Activated T-helper 1 cell treated with anti-CD3 and anti-CD28 coated beads, Interleukin-12 subunit alpha, Interleukin-12 subunit beta, Interleukin-2, Interleukin-4 antibody, amounts not matched to agents 30 ng/mL and 10 ng/mL and 1 ng/mL, durations not matched to agents 14 hours and 24 hours and 36 hours (primary cell): ENCODE results near the gene DCAF6. TPM values are rescaled to one million over a fixed set of nuclear protein-coding genes. Genes with fewer than 3 reads are reported as not detected.

Experiments
- DNase-seq: peaks from one replicate; pipeline ENCODE4 v3.0.0; 2021; ENCODE audit warnings: low spot score
- H3K27ac Mint-ChIP-seq: one replicate; pipeline ENCODE4 v1.8.0; 2021; ENCODE audit warnings: mild to moderate bottlenecking, mixed read lengths
- H3K27me3 Mint-ChIP-seq: one replicate; pipeline ENCODE4 v1.8.0; 2022; ENCODE audit warnings: mild to moderate bottlenecking, moderate library complexity, mixed read lengths; ENCODE audit not compliant: insufficient read depth
- H3K36me3 Mint-ChIP-seq: one replicate; pipeline ENCODE4 v1.8.0; 2021; ENCODE audit warnings: low read depth, mixed read lengths
- H3K4me1 Mint-ChIP-seq: one replicate; pipeline ENCODE4 v1.8.0; 2021; ENCODE audit warnings: low read depth, mixed read lengths
- H3K4me3 Mint-ChIP-seq: one replicate; pipeline ENCODE4 v1.8.0; 2021; ENCODE audit warnings: mild to moderate bottlenecking, moderate library complexity, mixed read lengths
- H3K9me3 Mint-ChIP-seq: one replicate; pipeline ENCODE4 v1.8.0; 2021; ENCODE audit warnings: mixed read lengths
- intact Hi-C: fragments of 100-400 bp; cut with micrococcal nuclease; formaldehyde crosslinking; loops from one replicate; pipeline ENCODE4 v1.15.1; 2024
- total RNA-seq: library from RNA; stranded (reverse); gene quantifications from 2 replicates; pipeline ENCODE4 v1.2.3, GENCODE V29; 2022

The DCAF6 gene
- total RNA-seq, 1 donor from 2014 or later = 20.9 TPM

- no peak overlapping the region for H3K27ac Mint-ChIP-seq
- H3K36me3 Mint-ChIP-seq = no peaks in the 10 kb centered on the region
- no peaks in the 10 kb centered on the region for H3K9me3 Mint-ChIP-seq
- intact Hi-C loops = loop anchor here (10.0 kb wide), 1 partner anchor 192 kb away; no protein-coding TSS in a partner anchor
- no peak overlapping the region for H3K4me3 Mint-ChIP-seq
- H3K27me3 Mint-ChIP-seq = peaks cover 8% of the 10 kb centered on the region
- H3K4me1 Mint-ChIP-seq = peaks cover 13% of the 10 kb centered on the region
- no peak for DNase-seq
Measured at GRCh38 chr1:168086438-168086837, 150.0 kb downstream of the DCAF6 start.

- Mint-ChIP-seq H3K27me3 (peaks cover 10% of the 10 kb centered on the region), H3K27ac (no peak overlapping the region), H3K36me3 (no peaks in the 10 kb centered on the region), H3K4me1 (peaks cover 6% of the 10 kb centered on the region), H3K9me3 (no peaks in the 10 kb centered on the region), H3K4me3 (no peak overlapping the region)
- intact Hi-C loops = loop anchor here (10.0 kb wide), 1 partner anchor 193 kb away; no protein-coding TSS in a partner anchor
- DNase-seq = no peak
Measured at GRCh38 chr1:168087696-168088095, 151.2 kb downstream of the DCAF6 start.

- no peak for DNase-seq
- Mint-ChIP-seq H3K27me3 (peaks cover 10% of the 10 kb centered on the region), H3K4me1 (peaks cover 6% of the 10 kb centered on the region), H3K36me3 (no peaks in the 10 kb centered on the region), H3K27ac (no peak overlapping the region), H3K4me3 (no peak overlapping the region), H3K9me3 (no peaks in the 10 kb centered on the region)
- intact Hi-C loops = loop anchor here (10.0 kb wide), 1 partner anchor 194 kb away; no protein-coding TSS in a partner anchor
Measured at GRCh38 chr1:168088511-168089325, 152.2 kb downstream of the DCAF6 start.

GRCh38 chr1:168089326-168089978 is 153.0 kb downstream of the DCAF6 start:
- peaks cover 10% of the 10 kb centered on the region for H3K27me3 Mint-ChIP-seq
- no peaks in the 10 kb centered on the region for H3K9me3 Mint-ChIP-seq
- no peak overlapping the region for H3K4me3 Mint-ChIP-seq
- no peak for DNase-seq
- intact Hi-C loops = loop anchor here (10.0 kb wide), 1 partner anchor 195 kb away; no protein-coding TSS in a partner anchor
- H3K36me3 Mint-ChIP-seq = no peaks in the 10 kb centered on the region
- H3K27ac Mint-ChIP-seq = no peak overlapping the region
- H3K4me1 Mint-ChIP-seq = peaks cover 6% of the 10 kb centered on the region

GRCh38 chr1:168089979-168090337 is 153.5 kb downstream of the DCAF6 start:
- peaks cover under 1% of the 10 kb centered on the region for H3K4me1 Mint-ChIP-seq
- intact Hi-C loops = loop anchor here (10.0 kb wide), 1 partner anchor 195 kb away; no protein-coding TSS in a partner anchor
- no peak for DNase-seq

GRCh38 chr1:168090395-168090794 is 153.9 kb downstream of the DCAF6 start:
- Mint-ChIP-seq H3K4me3 (no peak overlapping the region), H3K27me3 (peaks cover 10% of the 10 kb centered on the region), H3K4me1 (no peaks in the 10 kb centered on the region), H3K27ac (no peak overlapping the region), H3K36me3 (no peaks in the 10 kb centered on the region), H3K9me3 (no peaks in the 10 kb centered on the region)
- intact Hi-C loops = no loop called here
- DNase-seq = no peak

More at GRCh38 chr1:168089979-168090337, 153.5 kb downstream of the DCAF6 start:
- Mint-ChIP-seq H3K9me3 (no peaks in the 10 kb centered on the region), H3K27me3 (peaks cover 10% of the 10 kb centered on the region), H3K4me3 (no peak overlapping the region), H3K36me3 (no peaks in the 10 kb centered on the region), H3K27ac (no peak overlapping the region)

GRCh38 chr1:168091063-168091462 is 154.6 kb downstream of the DCAF6 start:
- Mint-ChIP-seq H3K27me3 (peaks cover 8% of the 10 kb centered on the region), H3K4me3 (no peak overlapping the region), H3K36me3 (no peaks in the 10 kb centered on the region), H3K4me1 (no peaks in the 10 kb centered on the region), H3K9me3 (no peaks in the 10 kb centered on the region), H3K27ac (no peak overlapping the region)
- no peak for DNase-seq
- intact Hi-C loops = no loop called here

GRCh38 chr1:168091720-168092550 is 155.5 kb downstream of the DCAF6 start:
- Mint-ChIP-seq H3K9me3 (no peaks in the 10 kb centered on the region), H3K4me3 (no peak overlapping the region), H3K4me1 (no peaks in the 10 kb centered on the region), H3K27me3 (peaks cover 7% of the 10 kb centered on the region), H3K27ac (no peak overlapping the region), H3K36me3 (no peaks in the 10 kb centered on the region)
- DNase-seq = no peak
- intact Hi-C loops = no loop called here

- intact Hi-C loops = no loop called here
- Mint-ChIP-seq H3K36me3 (no peaks in the 10 kb centered on the region), H3K27ac (no peak overlapping the region), H3K4me1 (no peaks in the 10 kb centered on the region), H3K9me3 (no peaks in the 10 kb centered on the region), H3K4me3 (no peak overlapping the region), H3K27me3 (peaks cover 7% of the 10 kb centered on the region)
- DNase-seq = no peak
Measured at GRCh38 chr1:168092566-168093355, 156.3 kb downstream of the DCAF6 start.

- Mint-ChIP-seq H3K27ac (no peak overlapping the region), H3K4me1 (no peaks in the 10 kb centered on the region), H3K36me3 (no peaks in the 10 kb centered on the region)
Measured at GRCh38 chr1:168093616-168094015, 157.1 kb downstream of the DCAF6 start.

GRCh38 chr1:168095476-168095875 is 159.0 kb downstream of the DCAF6 start:
- Mint-ChIP-seq H3K27me3 (peaks cover 5% of the 10 kb centered on the region), H3K4me1 (no peaks in the 10 kb centered on the region), H3K9me3 (no peaks in the 10 kb centered on the region), H3K36me3 (no peaks in the 10 kb centered on the region), H3K27ac (no peak overlapping the region), H3K4me3 (no peak overlapping the region)
- intact Hi-C loops = no loop called here
- no peak for DNase-seq

More at GRCh38 chr1:168093616-168094015, 157.1 kb downstream of the DCAF6 start:
- no peak for DNase-seq
- Mint-ChIP-seq H3K4me3 (no peak overlapping the region), H3K27me3 (peaks cover 5% of the 10 kb centered on the region), H3K9me3 (no peaks in the 10 kb centered on the region)
- intact Hi-C loops = no loop called here
